Fibroblast of villous mesenchyme (primary cell): ENCODE results near the gene MECP2. TPM values are rescaled to one million over a fixed set of nuclear protein-coding genes. Genes with fewer than 3 reads are reported as not detected.

Experiments used
- DNase-seq: peaks from one replicate; pipeline ENCODE4 v3.0.0-alpha.2; 2010; ENCODE audit warnings: low read depth
- H3K4me3 ChIP-seq: 2 replicates; pipeline ENCODE4 v1.5.1; 2011; ENCODE audit warnings: low read depth, mild to moderate bottlenecking, low read length
- total RNA-seq: library from RNA; depleted of rRNA; stranded (reverse); fragments of >200 nt; gene quantifications from 2 replicates; pipeline ENCODE4 v1.2.3, GENCODE V29; 2012
- TF ChIP-seq, protein P1 (sequence below): IDR thresholded peaks from 2 replicates; pipeline ENCODE4 v1.5.1; 2012; ENCODE audit warnings: low read depth, mild to moderate bottlenecking, low read length; ENCODE audit not compliant: insufficient read depth

MECP2 gene
- total RNA-seq, 1 donor = 28.5 TPM

DNA sequence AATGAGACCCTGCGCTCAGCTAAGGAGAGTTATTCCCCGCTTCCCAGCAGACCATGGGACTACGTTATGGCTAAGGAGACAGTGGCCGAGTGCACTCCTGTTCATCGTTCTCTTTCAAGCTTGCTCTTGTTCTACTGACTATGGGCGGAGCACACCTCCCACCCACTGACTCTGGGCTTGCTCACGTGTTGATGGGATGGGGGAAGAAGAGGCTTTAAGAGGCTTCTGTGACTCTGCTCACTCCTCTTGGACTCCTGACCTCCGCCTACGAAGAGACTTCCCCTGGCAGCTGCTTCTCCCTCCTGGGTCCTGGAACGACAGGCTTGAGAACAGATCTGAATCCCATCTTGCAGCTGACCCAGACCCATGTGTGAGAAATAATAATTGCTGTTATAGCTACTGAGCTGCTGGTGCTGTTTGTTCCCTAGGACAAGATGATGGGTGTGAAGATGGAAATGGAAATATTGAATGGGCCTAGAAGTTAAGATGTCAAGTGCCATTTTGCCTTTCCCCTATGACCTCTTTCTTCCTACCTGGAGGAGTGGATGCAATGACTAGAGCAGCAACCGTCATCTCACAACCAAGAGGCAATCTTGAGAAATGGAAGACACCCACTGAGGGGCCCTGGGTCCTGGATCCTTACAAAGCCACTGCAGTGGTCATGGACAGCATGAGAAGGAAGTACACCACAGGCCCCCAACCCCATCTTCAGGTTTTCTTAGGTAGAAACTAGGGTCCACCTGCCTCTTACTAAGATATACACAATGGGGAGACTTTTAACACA lies 39.1 kb downstream of the MECP2 start:
- no peak overlapping the region for H3K4me3 ChIP-seq
- DNase-seq = no peak
- TF ChIP-seq, protein P1, sequence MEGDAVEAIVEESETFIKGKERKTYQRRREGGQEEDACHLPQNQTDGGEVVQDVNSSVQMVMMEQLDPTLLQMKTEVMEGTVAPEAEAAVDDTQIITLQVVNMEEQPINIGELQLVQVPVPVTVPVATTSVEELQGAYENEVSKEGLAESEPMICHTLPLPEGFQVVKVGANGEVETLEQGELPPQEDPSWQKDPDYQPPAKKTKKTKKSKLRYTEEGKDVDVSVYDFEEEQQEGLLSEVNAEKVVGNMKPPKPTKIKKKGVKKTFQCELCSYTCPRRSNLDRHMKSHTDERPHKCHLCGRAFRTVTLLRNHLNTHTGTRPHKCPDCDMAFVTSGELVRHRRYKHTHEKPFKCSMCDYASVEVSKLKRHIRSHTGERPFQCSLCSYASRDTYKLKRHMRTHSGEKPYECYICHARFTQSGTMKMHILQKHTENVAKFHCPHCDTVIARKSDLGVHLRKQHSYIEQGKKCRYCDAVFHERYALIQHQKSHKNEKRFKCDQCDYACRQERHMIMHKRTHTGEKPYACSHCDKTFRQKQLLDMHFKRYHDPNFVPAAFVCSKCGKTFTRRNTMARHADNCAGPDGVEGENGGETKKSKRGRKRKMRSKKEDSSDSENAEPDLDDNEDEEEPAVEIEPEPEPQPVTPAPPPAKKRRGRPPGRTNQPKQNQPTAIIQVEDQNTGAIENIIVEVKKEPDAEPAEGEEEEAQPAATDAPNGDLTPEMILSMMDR = no peak

DNA sequence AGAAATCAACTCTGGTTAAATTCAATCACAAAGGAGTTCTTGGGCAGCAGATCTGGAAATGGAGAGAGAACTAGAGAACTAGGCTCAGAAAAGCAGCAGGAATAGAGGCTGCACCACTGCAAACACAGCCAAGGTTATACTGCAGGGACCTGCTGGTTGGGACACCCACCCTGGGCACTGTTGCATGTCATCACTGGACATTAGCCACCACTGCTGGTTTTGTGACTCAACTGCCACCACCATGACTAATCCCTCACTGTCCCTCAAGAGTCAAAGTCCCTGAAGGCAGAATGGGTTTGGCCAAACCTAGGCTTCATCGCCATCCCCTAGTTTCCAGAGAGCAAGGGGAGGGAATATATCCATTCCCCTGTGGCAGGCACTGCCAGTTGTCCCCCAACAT lies 39.7 kb downstream of the MECP2 start:
- no peak for DNase-seq
- TF ChIP-seq, protein P1 = no peak
- H3K4me3 ChIP-seq = no peak overlapping the region

DNA sequence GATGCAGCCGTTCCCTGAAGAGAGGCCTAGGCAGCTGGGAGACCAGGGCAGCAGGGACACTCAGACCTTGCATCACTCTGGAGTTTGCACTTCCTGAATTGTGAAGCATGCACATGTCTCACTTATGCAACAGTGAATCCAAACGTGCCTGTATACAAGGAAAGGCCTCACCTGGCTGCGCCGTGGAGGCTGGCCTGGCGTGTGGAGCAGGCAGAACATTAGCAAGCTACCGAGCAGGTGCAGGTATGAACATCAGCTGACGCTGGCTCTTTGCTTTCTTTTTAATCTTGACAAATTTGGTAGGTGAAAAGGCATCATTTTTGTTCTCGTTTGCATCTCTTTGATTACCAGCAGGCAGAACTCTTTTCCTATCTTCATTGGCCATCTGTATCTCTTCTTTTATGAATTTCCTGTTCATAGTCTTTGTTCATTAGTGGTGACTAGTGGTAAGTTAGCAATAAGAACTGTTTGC lies 40.7 kb downstream of the MECP2 start:
- H3K4me3 ChIP-seq = no peak overlapping the region
- peak; percentile 50 for DNase-seq
- TF ChIP-seq, protein P1 = no peak

DNA sequence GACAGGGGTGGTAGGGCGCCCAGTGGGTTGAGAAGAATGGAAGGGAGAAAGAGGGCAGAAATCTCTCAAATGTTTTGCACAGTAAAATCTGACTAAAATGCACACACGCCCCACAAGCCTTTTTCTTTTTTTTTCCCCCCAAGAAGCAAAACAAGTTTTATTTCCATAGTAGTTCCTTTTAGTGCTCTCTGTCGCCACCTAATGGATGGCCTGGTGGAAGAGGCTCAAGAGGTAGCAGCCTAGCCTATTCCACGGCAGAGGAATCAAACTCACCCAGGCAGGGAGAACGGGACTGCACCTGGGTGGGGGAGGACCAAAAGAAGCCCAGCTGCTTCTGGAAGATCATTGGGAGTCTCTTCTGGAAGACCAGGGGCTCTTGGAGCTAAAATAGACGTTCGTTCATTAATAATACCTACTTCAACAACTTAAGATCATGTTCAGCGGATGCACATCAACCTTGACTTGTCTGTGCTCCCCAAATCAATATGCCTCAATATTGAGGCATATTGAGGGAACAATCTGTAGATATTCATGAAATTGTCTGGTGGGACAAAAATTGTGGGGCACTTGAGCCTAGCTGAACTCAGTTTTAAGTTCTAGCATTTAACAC lies 46.2 kb downstream of the MECP2 start:
- H3K4me3 ChIP-seq = no peak overlapping the region
- TF ChIP-seq, protein P1 = peak; percentile 77
- peak; percentile 73 for DNase-seq

DNA sequence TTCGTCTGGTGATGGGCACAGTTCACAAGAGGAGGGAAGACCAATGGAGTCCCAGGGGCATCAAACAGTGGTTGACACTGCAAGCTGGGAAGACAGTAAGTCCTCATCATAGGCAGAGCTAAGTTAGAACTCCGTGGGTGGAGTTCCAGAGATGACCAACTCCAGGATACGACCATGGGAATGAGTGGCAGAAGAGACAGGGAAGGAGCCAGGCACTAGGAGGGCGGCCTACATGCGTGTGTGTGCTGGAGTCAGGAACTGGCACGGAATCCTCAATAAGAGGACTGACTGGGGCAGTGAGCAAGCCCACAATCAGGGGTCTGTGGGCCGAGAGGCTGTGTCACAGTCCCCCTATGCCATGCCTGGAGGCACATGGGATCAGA lies 47.4 kb downstream of the MECP2 start:
- TF ChIP-seq, protein P1 = no peak
- DNase-seq = no peak

DNA sequence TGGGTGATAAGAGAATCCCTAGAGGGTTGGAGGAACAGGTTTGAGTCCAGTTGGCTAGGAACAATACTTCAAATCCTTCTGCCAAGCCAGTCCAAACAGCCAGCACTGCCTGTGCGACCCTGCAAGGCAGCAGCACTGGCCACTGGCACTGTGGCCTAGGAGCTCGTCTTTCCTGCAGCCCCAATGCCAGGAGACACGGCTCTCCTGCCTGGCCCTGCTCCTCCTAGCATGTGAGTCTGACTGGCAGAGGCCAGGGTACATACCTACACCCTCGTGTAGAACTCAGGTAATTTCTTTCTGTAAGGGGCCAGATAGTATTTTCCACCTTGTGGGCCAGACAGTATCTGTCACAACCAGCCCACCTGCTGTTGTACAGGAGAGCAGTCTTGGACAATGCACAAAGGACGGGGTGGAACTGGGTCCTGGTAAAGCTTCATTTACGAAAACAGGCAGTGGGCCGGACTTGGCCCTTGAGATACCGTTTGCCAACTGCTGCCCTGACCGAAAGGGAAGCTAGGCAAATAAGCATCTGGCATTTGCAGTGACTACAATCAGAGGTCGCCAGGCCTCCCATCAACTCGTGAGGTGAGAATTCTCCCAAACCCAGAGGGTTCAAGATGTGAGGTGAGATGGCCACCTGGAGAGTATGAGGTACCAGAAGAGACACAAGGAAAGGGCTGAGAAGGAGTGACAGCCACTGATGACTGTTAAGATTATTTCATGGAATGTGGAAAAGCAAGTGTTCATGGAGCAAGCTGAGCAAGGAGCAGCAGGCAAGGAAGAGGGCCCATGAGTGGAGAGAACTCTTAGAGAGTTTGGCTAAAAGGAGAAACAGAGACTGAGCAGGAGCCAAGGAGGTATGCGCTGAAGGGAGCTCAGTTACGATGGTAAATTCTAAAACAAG lies 48.1 kb downstream of the MECP2 start:
- DNase-seq = no peak
- TF ChIP-seq, protein P1 = no peak
- H3K4me3 ChIP-seq = no peak overlapping the region

More for the DNA sequence above, 47.4 kb downstream of the MECP2 start:
- H3K4me3 ChIP-seq = no peak overlapping the region
